ENCODE results near the gene PARVB.

DNA sequence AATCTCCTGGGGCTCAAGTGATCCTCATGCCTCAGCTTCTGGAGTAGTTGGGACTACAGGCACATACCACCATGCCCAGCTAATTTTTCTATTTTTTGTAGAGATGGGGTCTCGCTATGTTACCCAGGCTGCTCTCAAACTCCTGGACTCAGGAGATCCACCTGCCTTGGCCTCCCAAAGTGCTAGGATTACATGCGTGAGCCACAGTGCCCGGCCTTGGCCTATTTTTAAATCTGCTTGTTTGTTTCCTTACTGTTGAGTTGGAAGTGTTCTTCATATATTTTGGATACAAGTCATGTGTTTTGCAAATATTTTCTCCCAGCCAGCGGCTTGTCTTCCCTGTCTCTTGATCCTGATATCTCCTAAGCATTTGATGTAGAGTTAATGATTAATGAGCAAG lies 5.0 kb downstream of the PARVB start:
- no peak for TF ChIP-seq HDAC2 (IDR thresholded peaks at IDR 0.05; ENCODE audit: borderline replicate concordance in 1 of 2, low read depth in 2 of 2, low read length in 2 of 2)
- TF ChIP-seq, protein P1, sequence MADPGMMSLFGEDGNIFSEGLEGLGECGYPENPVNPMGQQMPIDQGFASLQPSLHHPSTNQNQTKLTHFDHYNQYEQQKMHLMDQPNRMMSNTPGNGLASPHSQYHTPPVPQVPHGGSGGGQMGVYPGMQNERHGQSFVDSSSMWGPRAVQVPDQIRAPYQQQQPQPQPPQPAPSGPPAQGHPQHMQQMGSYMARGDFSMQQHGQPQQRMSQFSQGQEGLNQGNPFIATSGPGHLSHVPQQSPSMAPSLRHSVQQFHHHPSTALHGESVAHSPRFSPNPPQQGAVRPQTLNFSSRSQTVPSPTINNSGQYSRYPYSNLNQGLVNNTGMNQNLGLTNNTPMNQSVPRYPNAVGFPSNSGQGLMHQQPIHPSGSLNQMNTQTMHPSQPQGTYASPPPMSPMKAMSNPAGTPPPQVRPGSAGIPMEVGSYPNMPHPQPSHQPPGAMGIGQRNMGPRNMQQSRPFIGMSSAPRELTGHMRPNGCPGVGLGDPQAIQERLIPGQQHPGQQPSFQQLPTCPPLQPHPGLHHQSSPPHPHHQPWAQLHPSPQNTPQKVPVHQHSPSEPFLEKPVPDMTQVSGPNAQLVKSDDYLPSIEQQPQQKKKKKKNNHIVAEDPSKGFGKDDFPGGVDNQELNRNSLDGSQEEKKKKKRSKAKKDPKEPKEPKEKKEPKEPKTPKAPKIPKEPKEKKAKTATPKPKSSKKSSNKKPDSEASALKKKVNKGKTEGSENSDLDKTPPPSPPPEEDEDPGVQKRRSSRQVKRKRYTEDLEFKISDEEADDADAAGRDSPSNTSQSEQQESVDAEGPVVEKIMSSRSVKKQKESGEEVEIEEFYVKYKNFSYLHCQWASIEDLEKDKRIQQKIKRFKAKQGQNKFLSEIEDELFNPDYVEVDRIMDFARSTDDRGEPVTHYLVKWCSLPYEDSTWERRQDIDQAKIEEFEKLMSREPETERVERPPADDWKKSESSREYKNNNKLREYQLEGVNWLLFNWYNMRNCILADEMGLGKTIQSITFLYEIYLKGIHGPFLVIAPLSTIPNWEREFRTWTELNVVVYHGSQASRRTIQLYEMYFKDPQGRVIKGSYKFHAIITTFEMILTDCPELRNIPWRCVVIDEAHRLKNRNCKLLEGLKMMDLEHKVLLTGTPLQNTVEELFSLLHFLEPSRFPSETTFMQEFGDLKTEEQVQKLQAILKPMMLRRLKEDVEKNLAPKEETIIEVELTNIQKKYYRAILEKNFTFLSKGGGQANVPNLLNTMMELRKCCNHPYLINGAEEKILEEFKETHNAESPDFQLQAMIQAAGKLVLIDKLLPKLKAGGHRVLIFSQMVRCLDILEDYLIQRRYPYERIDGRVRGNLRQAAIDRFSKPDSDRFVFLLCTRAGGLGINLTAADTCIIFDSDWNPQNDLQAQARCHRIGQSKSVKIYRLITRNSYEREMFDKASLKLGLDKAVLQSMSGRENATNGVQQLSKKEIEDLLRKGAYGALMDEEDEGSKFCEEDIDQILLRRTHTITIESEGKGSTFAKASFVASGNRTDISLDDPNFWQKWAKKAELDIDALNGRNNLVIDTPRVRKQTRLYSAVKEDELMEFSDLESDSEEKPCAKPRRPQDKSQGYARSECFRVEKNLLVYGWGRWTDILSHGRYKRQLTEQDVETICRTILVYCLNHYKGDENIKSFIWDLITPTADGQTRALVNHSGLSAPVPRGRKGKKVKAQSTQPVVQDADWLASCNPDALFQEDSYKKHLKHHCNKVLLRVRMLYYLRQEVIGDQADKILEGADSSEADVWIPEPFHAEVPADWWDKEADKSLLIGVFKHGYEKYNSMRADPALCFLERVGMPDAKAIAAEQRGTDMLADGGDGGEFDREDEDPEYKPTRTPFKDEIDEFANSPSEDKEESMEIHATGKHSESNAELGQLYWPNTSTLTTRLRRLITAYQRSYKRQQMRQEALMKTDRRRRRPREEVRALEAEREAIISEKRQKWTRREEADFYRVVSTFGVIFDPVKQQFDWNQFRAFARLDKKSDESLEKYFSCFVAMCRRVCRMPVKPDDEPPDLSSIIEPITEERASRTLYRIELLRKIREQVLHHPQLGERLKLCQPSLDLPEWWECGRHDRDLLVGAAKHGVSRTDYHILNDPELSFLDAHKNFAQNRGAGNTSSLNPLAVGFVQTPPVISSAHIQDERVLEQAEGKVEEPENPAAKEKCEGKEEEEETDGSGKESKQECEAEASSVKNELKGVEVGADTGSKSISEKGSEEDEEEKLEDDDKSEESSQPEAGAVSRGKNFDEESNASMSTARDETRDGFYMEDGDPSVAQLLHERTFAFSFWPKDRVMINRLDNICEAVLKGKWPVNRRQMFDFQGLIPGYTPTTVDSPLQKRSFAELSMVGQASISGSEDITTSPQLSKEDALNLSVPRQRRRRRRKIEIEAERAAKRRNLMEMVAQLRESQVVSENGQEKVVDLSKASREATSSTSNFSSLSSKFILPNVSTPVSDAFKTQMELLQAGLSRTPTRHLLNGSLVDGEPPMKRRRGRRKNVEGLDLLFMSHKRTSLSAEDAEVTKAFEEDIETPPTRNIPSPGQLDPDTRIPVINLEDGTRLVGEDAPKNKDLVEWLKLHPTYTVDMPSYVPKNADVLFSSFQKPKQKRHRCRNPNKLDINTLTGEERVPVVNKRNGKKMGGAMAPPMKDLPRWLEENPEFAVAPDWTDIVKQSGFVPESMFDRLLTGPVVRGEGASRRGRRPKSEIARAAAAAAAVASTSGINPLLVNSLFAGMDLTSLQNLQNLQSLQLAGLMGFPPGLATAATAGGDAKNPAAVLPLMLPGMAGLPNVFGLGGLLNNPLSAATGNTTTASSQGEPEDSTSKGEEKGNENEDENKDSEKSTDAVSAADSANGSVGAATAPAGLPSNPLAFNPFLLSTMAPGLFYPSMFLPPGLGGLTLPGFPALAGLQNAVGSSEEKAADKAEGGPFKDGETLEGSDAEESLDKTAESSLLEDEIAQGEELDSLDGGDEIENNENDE (IDR thresholded peaks at IDR 0.05; ENCODE audit: insufficient replicate concordance, low read length) = no peak
- TF ChIP-seq, protein P2, sequence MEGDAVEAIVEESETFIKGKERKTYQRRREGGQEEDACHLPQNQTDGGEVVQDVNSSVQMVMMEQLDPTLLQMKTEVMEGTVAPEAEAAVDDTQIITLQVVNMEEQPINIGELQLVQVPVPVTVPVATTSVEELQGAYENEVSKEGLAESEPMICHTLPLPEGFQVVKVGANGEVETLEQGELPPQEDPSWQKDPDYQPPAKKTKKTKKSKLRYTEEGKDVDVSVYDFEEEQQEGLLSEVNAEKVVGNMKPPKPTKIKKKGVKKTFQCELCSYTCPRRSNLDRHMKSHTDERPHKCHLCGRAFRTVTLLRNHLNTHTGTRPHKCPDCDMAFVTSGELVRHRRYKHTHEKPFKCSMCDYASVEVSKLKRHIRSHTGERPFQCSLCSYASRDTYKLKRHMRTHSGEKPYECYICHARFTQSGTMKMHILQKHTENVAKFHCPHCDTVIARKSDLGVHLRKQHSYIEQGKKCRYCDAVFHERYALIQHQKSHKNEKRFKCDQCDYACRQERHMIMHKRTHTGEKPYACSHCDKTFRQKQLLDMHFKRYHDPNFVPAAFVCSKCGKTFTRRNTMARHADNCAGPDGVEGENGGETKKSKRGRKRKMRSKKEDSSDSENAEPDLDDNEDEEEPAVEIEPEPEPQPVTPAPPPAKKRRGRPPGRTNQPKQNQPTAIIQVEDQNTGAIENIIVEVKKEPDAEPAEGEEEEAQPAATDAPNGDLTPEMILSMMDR (IDR thresholded peaks at IDR 0.05; ENCODE audit: control extremely low read depth in 1 of 3, insufficient read depth in 1 of 3, low read depth in 1 of 3, low read length in 3 of 3) = no peak
- no peak for TF ChIP-seq POLR2A (IDR thresholded peaks at IDR 0.05; ENCODE audit: control extremely low read depth in 1 of 2, low read depth in 2 of 2, low read length in 2 of 2)
- TF ChIP-seq KDM1A (IDR thresholded peaks at IDR 0.05; ENCODE audit: borderline replicate concordance, low read length) = no peak
- TF ChIP-seq TAF7 (optimal IDR thresholded peaks at IDR 0.05; ENCODE audit: borderline replicate concordance, low read depth, low read length) = no peak
- no peak for TF ChIP-seq JUND (IDR thresholded peaks at IDR 0.05; ENCODE audit: low read length)
- no peak for TF ChIP-seq EP300 (IDR thresholded peaks at IDR 0.05; ENCODE audit: borderline replicate concordance in 1 of 2, low read depth in 2 of 2, low read length in 2 of 2)
- TF ChIP-seq TAF1 (IDR thresholded peaks at IDR 0.05; ENCODE audit: low read depth, low read length) = no peak
- no peak for TF ChIP-seq RAD21 (IDR thresholded peaks at IDR 0.05 in 1 of 2, conservative IDR thresholded peaks at IDR 0.05 in 1 of 2; ENCODE audit: low read depth in 2 of 2, low read length in 2 of 2)
- no peak for TF ChIP-seq KDM5A (IDR thresholded peaks at IDR 0.05; ENCODE audit: low read length)
